Skin epidermis (tissue), 12 donors: ENCODE measurements around the gene SYT8.

Experiments used
- H3K27ac ChIP-seq, 21 experiments: fragments of 200-600 bp; sonication (generic) in 11 of 21; one replicate each; pipeline ENCODE4 v1.5.0; 2020; ENCODE audit warnings: mild to moderate bottlenecking in 3 of 21, inconsistent platforms in 2 of 21, moderate library complexity in 2 of 21
- H3K4me3 ChIP-seq, 7 experiments: fragments of 200-600 bp; sonication (generic) in 2 of 7; one replicate each; pipeline ENCODE4 v1.5.0; 2020; ENCODE audit warnings: inconsistent platforms in 2 of 7, mild to moderate bottlenecking in 2 of 7, moderate library complexity in 1 of 7

Gene SYT8

GRCh38 chr11:1854132-1854948, 19.6 kb downstream of the SYT8 start:
- Histone ChIP-seq H3K4me3 (peak overlapping the region; percentile 17 to 54 (median 42)), H3K27ac (peak overlapping the region in 17 of 21 experiments; percentile 54 to 97 (median 85))

DNA sequence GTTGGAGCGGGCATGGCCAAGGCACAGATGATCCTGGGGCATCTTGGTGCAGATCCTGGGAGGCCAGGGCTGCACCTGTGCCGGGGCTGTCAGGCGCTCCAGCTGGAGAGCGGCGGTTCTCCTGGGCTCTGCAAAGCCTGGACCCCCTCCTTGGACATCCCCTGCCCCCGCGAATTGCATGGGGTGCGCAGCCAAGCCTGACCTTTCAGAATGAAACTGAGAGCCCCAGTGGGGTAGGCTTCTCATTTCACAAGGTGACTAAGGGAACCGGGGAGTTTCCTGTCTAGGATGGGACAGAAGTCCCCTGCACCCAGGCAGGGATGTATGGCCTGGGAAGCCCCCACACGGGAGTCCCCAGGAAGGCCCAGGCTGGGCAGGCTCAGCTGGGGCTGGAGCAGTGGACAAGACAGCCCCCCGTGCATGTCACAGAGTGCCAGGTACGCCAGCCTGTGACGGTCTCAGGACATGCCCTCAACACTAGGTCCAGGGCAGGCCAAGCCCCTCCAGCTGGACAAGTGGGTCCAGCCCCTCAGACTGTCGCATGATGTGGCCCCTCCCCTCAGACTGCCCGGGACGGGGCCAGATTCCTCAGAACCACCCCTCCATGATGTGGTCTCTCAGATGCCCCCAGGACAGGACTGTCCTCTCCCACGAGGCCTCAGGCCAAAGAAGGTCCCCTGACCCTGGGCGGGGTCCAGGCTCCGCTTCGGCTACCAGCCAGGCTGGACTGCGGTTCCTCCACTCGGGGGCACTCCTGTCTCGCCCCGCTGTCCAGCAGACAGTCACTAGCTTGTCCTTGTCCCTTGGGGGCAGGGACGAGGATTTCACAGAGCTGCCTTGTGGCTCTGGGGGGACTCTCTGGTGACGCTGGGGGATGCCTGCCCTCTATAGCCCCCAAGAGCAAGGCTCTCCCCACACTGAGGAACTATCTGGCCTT, 20.4 kb downstream of the SYT8 start:
- H3K4me3 ChIP-seq, result peak overlapping the region; percentile 17 to 54 (median 42)
- H3K27ac ChIP-seq, result peak overlapping the region in 10 of 21 experiments; percentile 81 to 97 (median 88)

DNA sequence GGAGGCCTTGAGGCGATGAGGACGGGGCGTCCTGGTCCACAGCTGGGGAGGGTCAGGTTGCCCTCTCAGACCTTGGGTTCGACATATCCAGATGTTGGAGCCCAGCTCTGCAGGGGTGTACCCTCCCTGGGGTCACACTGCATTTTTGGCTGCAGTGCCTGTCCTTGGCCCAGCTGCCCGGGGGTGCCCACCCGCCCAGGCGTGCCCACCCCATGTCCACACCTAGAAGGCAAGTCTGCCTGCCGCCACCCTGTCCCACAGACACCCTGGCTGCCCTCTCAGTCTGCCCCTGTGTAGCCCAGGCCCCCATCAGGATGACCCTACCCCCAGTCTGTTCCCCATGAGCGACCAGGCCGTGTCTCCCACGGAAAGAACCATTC, 21.1 kb downstream of the SYT8 start:
- Histone ChIP-seq H3K27ac (no peak overlapping the region), H3K4me3 (no peak overlapping the region)

DNA sequence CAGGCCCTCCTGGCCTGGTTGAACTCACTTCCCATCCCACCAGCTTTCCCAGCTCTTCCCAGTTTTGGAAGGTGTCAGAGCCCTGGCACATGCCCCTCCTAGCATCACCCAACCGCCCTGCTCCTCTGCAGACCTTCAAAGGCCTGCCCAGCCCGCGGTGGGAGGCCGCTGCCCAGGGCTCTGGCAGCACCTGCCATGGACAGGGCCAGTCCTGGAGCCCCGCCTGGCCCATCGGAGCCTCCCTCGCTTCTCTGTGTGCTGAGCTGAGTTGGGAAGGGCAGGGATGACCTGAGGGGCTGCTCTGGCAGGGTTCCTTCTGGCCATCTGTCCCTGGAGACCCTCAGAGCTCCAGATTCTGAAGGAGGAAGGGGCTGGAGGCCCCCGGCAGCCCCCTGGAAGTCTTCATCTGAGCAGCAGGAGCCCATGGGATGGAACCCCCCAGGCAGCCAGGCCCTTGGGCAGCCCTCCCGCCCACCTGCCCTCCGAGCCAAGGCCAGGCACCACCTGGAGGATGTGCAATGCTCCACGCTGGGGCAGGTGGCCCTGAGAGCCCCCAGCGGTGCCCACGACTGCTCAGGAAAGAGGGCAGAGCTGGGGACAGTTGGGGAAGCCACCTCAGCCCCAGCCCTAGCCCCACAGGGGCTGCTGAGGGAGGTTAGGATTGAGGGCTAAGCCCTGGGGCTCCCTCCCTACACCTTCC, 21.7 kb downstream of the SYT8 start:
- Histone ChIP-seq H3K4me3 (no peak overlapping the region), H3K27ac (no peak overlapping the region)

DNA sequence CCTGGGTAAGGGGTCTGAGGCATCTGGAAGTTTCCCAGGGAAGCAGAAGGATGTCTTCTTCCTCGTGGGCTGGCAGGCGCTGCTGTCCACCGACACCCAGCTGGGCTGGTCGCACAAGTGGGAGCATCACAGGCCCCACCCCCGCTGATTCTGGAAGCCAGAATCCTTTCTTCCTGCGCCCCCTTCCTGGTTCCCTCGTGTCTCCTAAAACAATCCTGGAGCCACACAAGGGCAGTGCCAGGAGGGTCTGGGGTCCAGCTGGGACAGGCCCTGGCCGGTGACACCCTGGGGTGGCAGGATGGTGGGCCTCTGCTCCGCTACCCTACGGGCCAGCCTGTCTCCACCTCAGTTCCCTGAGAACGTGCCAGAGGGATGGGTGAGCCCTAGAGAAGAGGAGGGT, 22.3 kb downstream of the SYT8 start:
- Histone ChIP-seq H3K4me3 (no peak overlapping the region), H3K27ac (no peak overlapping the region)

DNA sequence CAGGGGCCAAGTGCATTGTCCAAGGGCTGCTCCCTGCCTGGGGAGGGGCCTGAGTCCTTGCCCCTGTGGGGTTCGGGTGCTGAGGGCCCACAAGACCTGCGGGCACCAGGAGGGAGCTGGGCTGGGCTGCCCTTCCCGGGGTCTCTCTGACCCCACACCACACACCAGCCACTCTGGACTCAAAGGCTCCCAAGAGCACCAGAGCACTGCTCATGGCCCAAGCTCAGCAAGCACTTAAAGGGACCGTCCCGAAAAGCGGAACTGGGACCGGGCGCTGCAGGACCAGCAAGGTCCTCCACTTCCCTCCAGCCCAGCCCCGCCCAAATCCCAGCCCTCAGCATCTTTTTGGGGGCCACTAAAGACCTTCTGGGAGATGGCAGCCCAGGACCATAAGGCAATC, 23.4 kb downstream of the SYT8 start:
- no peak overlapping the region for H3K4me3 ChIP-seq

GRCh38 chr11:1858576-1858975, 23.8 kb downstream of the SYT8 start:
- no peak overlapping the region for H3K27ac ChIP-seq
- no peak overlapping the region for H3K4me3 ChIP-seq

More for the DNA sequence above, 23.4 kb downstream of the SYT8 start:
- H3K27ac ChIP-seq, result peak overlapping the region in 1 of 21 experiments; percentile 6

DNA sequence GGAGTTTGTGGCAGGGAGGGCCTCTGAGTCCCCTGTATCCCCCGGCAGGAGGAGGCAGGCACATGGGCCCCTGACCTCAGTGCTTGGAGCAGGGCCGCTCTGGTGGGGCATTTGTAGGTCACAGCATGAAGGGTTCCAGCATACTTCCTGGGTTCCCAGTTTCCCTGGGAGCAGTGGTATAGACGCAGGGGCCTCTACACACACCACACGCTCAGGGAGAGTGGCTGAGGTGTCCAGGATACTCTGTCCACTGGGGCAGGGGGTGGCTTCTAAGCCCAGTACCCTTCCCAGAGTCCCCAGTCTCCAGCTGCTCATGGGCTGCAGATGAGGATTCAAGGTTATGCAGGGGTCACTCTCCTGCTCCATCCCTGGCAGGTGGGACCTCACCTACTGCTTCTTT, 24.2 kb downstream of the SYT8 start:
- Histone ChIP-seq H3K27ac (no peak overlapping the region), H3K4me3 (no peak overlapping the region)

DNA sequence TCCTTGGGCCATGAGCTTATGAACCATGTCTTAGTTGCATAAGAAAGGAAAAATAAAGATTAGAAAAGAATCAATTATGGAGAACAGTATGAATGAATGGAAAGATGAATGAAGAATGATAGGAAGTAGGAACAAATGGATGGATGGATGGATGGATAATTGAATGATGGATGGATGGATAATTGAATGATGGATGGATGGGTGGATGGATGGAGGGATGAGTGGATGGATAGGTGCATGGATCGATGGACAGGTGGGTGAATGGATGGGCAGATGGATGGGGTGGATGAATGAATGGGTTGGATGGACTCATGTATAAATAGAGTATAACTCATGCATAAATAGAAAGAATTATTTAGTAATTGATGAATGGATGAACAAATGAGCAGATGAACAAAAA, 25.3 kb downstream of the SYT8 start:
- no peak overlapping the region for H3K4me3 ChIP-seq
- H3K27ac ChIP-seq, result no peak overlapping the region

DNA sequence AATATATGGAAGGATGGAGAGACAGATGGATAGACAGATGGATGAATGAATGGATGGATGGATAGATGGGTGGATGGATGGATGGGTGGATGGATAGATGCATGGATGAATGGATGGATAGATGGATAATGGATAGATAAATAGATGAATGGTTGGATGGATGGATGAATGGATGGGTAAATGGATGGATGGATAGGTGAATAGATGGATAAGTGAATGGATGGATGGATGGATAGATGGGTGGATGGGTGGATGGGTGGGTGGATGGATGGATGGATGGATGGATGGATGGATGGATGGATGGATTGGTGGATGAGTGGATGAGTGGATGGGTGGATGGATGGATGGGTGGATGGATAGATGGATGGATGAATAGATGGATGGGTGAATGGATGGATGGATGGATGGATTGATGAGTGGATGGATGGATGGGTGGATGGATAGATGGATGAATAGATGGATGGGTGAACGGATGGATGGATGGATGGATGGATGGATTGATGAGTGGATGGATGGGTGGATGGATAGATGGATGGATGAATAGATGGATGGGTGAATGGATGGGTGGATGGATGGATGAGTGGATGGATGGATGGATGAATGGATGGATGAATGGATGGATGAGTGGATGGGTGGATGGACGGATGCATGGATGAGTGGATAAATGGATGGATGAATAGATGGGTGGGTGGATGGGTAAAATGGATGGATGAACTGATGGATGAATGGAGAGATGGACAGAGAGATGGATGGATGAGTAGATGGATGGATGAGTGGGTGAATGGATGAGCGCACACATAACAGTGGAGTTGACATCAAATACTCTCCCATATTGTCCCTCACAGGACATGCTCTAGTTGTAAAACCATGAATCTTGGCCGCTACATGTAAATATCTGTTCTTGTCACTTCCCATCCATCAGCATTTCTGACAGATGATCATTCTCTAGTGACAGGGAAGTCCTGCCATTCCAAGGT, 26.9 kb downstream of the SYT8 start:
- Histone ChIP-seq H3K4me3 (no peak overlapping the region), H3K27ac (no peak overlapping the region)

- H3K4me3 ChIP-seq, result no peak overlapping the region
- peak overlapping the region in 14 of 21 experiments; percentile 19 to 85 (median 68) for H3K27ac ChIP-seq
Observed at GRCh38 chr11:1862588-1863351, 28.0 kb downstream of the SYT8 start.

DNA sequence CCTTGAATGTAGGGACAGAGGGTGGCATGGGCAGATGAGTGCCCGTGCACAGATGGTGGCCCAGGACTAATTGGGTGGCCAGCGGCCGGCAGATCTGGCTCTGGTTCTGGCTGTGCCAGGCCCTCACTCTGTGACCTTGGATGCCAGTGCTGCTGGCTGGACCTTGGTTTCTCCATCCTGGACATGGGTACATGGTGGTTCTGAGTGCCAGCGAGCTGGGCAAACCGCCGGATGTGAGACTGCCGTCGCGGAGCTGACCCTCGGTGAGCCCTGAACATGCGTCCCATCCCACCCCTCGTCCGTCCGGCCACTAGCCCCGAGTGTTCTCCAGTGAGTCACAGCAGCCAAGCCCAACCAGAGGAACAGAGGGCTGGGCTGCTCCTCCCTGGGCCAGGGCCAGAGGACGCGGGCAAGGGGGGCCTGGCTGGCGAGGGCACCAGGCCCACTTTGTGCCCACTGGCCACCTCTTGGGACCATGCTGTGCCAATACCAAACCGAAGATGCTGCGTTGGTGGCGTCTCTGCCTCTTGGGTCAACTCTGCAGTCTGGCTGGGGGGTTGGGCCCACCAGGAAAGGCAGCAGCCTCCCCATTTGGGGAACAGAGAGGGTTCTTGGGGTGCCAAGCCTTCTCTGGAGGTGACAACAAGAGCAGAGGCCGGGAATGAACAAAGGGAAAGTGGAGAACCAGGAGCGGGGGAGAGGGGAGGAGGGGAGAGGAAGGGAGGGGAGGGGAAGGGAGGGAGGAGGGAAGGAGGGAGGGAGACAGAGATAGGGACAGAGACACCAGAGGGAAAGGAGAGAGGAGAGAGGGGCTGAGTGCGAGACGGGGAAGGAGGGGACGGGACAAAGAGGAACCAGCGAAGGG, 28.8 kb downstream of the SYT8 start:
- H3K27ac ChIP-seq, result peak overlapping the region in 20 of 21 experiments; percentile 32 to 85 (median 69)
- H3K4me3 ChIP-seq, result peak overlapping the region in 1 of 7 experiments; percentile 18

DNA sequence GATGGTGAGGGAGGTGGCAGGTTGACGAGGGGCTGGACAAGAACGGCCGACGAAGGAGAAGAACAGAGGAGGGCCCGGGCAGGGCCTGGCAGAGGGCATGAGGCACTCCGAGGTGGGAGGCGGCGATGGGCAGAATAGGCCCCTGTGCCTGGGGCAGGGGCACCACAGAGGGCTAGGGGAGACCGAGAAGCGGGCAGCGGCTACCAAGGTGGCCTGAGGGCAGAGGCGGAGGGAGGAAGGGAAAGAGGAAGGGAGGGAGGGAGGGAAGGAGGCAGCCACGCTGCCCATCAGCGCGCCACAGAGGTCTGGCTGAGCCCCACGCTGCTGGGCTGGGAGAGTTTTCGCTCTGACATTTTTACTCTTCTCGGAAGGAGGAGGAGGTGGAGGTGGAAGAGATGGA, 29.4 kb downstream of the SYT8 start:
- H3K4me3 ChIP-seq, result peak overlapping the region in 1 of 7 experiments; percentile 18
- H3K27ac ChIP-seq, result peak overlapping the region in 20 of 21 experiments; percentile 32 to 85 (median 69)

DNA sequence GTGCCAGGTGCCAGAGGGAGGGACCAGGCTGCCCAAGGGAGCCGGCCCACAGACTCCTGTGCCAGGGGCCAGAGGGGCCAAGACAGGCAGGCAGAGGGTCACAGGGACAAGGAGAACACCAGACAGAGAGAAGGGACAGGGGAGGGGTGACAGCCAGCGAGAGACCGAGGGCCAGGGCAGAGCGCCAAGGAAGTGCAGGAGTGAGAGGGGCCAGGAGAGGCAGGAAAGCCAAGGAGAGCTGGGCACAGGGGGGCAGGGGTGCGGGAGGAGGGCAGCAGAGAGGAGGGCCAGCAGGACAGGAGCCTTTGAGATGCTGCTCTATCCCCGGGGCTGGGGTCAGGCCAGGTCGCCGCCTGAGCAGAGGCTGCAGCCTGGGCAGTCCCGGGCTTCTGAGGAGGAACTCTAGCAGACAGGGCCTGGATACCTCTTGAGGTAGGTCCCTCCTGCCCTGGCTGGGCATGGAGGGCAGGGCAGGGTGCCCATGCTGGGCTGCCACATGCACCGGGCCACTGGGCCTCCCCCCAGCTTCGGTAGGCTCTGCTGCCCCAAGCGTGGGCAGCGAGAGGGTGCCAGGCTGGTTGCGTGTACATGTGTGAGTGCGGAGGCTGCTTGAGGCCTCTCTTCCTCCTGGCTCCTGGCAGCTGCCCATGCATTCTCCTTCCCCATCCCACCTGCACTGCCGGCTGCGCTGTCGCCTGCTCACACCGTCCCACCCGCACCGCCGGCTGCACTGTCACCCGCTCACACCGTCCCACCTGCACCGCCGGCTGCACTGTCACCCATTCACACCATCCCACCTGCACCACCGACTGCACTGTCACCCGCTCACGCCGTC, 30.3 kb downstream of the SYT8 start:
- peak overlapping the region in 16 of 21 experiments; percentile 39 to 85 (median 70) for H3K27ac ChIP-seq
- peak overlapping the region in 1 of 7 experiments; percentile 18 for H3K4me3 ChIP-seq

GRCh38 chr11:1866226-1866625, 31.4 kb downstream of the SYT8 start:
- peak overlapping the region in 3 of 21 experiments; percentile 7 to 29 (median 8) for H3K27ac ChIP-seq
- H3K4me3 ChIP-seq, result no peak overlapping the region

DNA sequence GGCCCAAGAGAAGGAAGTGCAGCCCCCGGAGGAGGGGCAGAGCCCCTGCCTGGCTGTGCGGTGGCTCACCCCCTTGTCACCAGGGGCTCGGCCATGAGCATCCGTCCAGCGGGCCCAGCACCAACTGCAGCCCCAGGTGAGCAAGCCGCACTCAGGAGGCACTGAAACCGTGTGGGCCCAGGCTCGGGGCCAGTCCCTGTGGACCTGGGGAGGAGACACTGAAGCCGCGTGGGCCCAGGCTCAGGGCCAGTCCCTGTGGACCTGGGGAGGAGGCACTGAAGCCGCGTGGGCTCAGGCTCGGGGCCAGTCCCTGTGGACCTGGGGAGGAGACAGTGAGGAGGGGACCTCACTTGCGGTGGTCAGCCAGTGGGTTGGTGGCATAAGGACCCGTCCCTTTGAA, 32.0 kb downstream of the SYT8 start:
- Histone ChIP-seq H3K27ac (peak overlapping the region in 3 of 21 experiments; percentile 7 to 29 (median 8)), H3K4me3 (no peak overlapping the region)
